GM12892 (cell line): Measurements from ENCODE around the gene RFTN1.
A peak's percentile ranks its signal among the peaks of the same experiment; 100 is the strongest.

Experiments used
- DNase-seq: peaks from one replicate; pipeline ENCODE4 v3.0.0; 2011; ENCODE audit not compliant: insufficient read length
- FAIRE-seq: peaks from 2 replicates; lab custom pipeline; 2011; peaks lifted over from hg19 to GRCh38; lab: Jason Lieb, UNC
- POLR2A ChIP-seq: IDR thresholded peaks from 2 replicates; pipeline ENCODE4 v1.6.1; 2011; ENCODE audit warnings: low read depth, low read length, control low read depth
- POLR2AphosphoS5 ChIP-seq: IDR thresholded peaks from 2 replicates; pipeline ENCODE4 v1.6.1; 2011; ENCODE audit warnings: low read depth, low read length, control low read depth
- TAF1 ChIP-seq: IDR thresholded peaks from 2 replicates; pipeline ENCODE4 v1.6.1; 2011; ENCODE audit warnings: low read depth, mild to moderate bottlenecking, control low read depth, low read length, borderline replicate concordance

The RFTN1 gene

DNA sequence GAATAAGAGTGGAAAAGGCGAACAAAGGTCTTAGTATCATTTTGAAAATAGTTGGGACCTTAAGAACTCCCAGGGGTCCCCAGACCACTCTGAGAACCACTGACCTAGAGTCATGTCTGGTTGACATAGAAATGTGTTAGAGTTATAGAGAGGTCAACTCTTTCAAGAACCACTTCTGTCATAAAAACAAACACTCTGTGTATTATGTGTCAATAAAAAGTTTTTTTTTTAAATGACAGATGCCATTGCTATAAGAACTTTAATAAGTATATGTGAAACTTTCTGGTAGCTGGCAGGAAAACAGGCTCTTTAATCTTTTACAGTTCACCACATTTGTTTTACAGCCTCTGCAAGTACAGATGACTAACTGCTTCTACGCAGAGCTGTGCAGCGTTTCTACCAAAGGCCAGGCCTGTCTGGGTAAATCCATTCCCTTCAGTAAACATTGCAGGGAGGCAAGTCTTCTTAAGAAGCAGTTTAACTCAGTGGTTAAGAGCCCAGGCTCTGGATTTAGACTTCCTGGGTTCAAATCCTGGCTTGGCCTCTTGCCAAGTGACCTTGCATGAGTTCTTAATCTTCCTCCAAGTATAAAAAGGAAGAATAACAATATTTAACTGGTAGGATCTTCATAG lies 56.6 kb downstream of the RFTN1 start:
- DNase-seq: no peak
- FAIRE-seq: no peak
- TF ChIP-seq POLR2A: no peak
- TF ChIP-seq TAF1: no peak
- no peak for TF ChIP-seq POLR2AphosphoS5

DNA sequence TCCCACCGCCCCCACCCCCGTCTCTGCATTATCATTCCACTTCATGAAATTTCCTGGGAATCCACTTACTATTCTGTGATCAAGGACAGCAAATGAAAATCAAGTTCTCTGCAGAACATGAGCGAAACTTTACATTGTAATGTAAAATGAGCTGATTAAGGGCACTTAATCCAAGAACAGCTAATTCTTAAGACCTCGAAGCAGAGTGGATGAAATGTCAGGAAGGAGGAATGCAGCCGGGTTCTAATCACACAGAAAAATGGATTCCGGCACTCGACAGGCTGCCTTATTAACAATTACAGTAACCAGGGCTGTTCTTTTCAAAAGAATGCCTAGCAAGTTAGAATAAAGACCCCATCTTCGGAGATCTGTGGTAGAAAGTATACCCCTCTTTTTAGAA lies 57.5 kb downstream of the RFTN1 start:
- DNase-seq (no peak), FAIRE-seq (no peak)
- no peak for TF ChIP-seq POLR2A
- TF ChIP-seq POLR2AphosphoS5: no peak
- no peak for TF ChIP-seq TAF1

GRCh38 chr3:16455001-16455400 lies 58.5 kb downstream of the RFTN1 start:
- no peak for DNase-seq
- no peak for TF ChIP-seq POLR2A
- no peak for TF ChIP-seq POLR2AphosphoS5
- TF ChIP-seq TAF1: no peak
- no peak for FAIRE-seq

- TF ChIP-seq POLR2A: no peak
- TF ChIP-seq POLR2AphosphoS5: no peak
- TF ChIP-seq TAF1: no peak
- DNase-seq (no peak), FAIRE-seq (no peak)
These were observed 61.2 kb downstream of the RFTN1 start for GRCh38 chr3:16452261-16452660.

DNA sequence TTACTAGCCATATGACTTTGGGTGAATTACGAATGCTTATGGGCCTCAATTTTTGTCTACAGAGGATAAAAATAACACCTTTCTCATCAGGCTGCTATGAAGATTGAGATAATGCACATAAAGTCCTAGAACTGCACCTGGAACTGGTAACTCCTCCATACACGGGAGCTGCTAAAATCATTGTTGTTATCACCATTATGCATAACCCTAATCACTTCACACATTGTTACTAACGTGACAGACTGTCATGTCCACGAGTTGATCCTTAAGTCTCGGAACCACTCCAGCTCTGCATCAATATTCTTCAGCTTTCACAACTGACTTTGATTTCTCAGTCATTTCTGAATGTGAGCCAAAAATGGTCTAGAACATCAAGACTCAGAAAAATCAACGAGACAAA lies 64.1 kb downstream of the RFTN1 start:
- FAIRE-seq (no peak), DNase-seq (no peak)
- TF ChIP-seq TAF1 (no peak), POLR2AphosphoS5 (no peak), POLR2A (no peak)

DNA sequence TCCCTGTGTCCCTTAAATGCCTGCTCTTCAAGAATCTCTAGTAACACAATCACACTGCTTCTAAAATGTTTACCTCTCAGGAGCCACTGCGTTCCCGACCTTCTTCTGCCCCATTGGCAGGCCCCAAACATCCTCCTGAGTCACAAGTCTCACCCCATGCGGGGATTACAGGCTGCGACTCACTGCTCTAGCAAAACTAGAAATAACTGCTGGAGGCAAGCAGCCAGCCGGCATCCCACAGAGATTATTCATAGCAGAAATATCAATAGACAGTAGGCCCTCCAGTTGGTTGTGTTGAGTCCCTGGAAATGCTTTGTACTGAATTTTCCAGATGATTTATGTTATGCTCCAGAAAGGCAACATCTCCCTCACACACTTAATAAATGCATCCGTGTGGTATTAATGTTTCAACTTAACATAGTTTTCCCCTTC lies 64.8 kb downstream of the RFTN1 start:
- DNase-seq (no peak), FAIRE-seq (no peak)
- TF ChIP-seq POLR2A: no peak
- TF ChIP-seq TAF1: no peak
- no peak for TF ChIP-seq POLR2AphosphoS5

- no peak for DNase-seq
- no peak for TF ChIP-seq POLR2A
- no peak for FAIRE-seq
These were observed 66.4 kb downstream of the RFTN1 start for GRCh38 chr3:16447135-16447534.

DNA sequence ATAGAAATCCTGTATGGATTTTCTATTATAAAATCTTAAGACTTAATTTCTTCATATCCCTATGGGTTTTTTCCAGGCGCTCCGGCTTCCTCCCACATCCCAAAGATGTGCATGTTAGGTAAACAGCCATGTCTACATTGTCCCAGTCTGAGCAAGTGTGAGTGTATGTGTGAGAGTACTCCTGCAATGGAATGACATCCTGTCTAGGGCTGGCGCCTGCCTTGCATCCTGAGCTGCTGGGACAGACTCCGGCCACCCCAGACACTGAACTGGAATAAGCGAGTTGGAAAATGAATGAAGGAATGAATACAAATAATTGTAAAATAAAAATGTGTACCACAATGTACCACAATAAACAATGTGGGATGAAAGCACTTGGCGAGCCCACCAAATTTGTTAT lies 69.2 kb downstream of the RFTN1 start:
- TF ChIP-seq POLR2AphosphoS5: no peak
- TF ChIP-seq POLR2A: no peak
- no peak for TF ChIP-seq TAF1
- FAIRE-seq: no peak
- DNase-seq: no peak

DNA sequence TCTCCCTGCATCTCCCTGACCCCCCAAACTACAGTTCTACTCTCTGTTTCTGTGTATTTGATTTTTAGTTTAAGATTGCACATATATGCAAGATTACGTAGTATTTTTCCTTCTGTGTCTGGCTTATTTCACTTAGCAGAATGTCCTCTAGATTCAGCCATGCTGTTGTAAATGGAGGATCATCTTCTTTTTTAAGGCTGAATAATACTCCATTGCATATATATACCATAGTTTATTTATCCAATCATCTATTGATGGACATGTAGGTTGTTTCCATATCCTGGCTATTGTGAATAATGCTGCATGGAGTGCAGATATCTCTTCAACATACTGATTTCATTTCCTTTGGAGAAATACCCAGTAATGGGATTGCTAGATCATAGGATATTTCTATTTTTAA lies 70.8 kb downstream of the RFTN1 start:
- FAIRE-seq: no peak
- DNase-seq: no peak

DNA sequence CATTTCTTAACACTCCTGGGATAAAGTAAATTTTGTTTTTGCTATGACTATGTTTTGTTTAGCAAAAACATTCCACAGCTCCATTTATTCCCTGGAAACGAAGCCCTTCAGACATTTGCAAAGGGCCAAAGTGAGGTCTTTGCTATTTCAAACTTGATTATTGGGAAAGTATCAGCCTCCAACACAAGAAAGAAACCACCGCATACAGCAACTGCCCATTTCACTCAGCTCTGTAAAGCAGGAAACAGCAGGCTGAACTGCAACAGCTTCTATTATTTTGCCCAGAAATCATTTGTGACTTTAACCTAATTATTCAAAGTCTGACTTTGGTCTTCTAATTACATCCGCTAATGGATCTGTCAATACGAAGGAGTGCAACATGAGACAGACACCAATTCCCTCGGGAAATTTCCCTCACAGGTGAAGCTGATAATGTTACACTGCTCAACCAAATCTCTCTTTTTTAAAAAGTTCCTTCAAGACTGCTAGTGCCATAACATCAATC lies 72.1 kb downstream of the RFTN1 start:
- TF ChIP-seq POLR2A: no peak
- peak; percentile 36 for FAIRE-seq

More for the DNA sequence above, 70.8 kb downstream of the RFTN1 start:
- TF ChIP-seq POLR2A: no peak
- no peak for TF ChIP-seq POLR2AphosphoS5
- TF ChIP-seq TAF1: no peak

GRCh38 chr3:16439848-16440708 lies 73.4 kb downstream of the RFTN1 start:
- no peak for DNase-seq
- FAIRE-seq: no peak
- no peak for TF ChIP-seq POLR2A

More for the DNA sequence above, 72.1 kb downstream of the RFTN1 start:
- DNase-seq: no peak
